ENCODE measurements around the gene GLIS2.

DNA sequence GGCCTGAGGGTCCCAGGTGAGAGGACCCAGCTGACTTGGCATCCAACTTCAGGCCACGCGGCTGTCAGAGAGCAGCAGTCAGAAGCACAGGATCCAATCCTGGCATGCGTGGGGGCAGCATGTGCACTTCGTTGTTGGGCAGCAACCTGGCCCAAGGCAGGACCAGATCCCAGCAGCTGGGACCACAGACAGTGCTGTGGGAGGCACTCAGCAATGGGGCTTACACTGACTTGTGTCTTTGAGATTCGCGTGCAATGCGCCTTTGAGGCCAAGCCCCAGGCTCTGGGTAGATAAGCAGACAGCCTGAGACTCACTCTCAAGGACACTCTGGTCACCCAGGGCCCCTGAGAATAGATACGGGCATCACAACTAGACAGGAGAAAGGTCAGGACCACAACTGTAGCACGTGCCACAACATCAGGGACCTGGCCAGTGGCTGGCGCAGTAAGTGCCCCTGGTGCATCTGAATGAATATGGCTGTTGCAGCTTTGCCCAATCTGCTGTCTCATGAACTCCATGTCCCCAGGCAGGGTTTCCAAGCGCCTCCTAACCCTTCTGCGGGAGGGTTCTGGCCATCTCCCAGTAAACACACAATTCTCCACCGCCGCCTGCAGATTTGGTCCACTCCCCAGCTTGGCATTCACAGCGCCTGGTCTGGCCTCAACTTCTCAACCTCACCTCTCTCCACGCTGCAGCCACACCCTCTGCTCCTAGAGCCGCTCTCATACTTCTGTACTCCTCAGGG lies 32.1 kb downstream of the GLIS2 start:
- no peak for TF ChIP-seq CEBPB (IDR thresholded peaks at IDR 0.05; ENCODE audit: low read depth, low read length)
- TF ChIP-seq, protein P1, sequence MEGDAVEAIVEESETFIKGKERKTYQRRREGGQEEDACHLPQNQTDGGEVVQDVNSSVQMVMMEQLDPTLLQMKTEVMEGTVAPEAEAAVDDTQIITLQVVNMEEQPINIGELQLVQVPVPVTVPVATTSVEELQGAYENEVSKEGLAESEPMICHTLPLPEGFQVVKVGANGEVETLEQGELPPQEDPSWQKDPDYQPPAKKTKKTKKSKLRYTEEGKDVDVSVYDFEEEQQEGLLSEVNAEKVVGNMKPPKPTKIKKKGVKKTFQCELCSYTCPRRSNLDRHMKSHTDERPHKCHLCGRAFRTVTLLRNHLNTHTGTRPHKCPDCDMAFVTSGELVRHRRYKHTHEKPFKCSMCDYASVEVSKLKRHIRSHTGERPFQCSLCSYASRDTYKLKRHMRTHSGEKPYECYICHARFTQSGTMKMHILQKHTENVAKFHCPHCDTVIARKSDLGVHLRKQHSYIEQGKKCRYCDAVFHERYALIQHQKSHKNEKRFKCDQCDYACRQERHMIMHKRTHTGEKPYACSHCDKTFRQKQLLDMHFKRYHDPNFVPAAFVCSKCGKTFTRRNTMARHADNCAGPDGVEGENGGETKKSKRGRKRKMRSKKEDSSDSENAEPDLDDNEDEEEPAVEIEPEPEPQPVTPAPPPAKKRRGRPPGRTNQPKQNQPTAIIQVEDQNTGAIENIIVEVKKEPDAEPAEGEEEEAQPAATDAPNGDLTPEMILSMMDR (conservative IDR thresholded peaks at IDR 0.05; ENCODE audit: low read depth, low read length) = no peak
- no peak for TF ChIP-seq FOS (IDR thresholded peaks at IDR 0.05; ENCODE audit: low read depth, low read length)
- no peak for TF ChIP-seq POLR2A (IDR thresholded peaks at IDR 0.05; ENCODE audit: low read depth, low read length)
- TF ChIP-seq NFE2L2 (IDR thresholded peaks at IDR 0.05; ENCODE audit: low read depth, low read length) = no peak

Data from IMR-90 (cell line).